Measurements from ENCODE around the gene CAPN13.

CAPN13 gene

DNA sequence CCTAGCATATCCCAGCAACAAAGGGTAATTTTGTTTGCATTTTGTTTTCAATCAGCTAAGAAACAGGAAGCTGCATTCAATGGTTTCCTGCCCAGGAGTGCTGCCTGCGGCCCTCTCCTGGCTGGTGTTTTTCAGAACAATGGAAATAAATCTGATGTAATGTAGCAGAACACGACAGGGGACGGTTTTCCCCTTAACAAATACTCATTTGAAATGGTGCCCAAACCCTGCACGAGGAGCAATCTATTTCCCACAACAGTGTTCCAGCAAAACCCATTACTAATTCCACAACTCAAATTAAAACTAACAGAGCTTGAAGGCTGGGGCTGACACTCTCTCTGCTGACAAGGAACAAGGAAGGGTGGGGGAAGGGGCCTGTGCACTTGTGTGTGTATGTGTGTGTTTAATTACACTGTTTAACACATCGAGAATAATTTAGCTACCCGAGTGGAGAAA lies 8.7 kb downstream of the CAPN13 start:
- no peak overlapping the region for H3K4me3 ChIP-seq (IDR thresholded peaks at IDR 0.05; ENCODE audit: insufficient read depth, low read depth, low read length)
- no peaks in the 10 kb centered on the region for H3K36me3 ChIP-seq (ENCODE audit: insufficient read depth)
- no peaks in the 10 kb centered on the region for H3K27me3 ChIP-seq (ENCODE audit: insufficient read depth, low read depth)
- H3K4me2 ChIP-seq = no peak overlapping the region
- no peak overlapping the region for H3K27ac ChIP-seq
- no peaks in the 10 kb centered on the region for H4K20me1 ChIP-seq (ENCODE audit: insufficient read depth)
- H3K79me2 ChIP-seq (ENCODE audit: insufficient read depth, low read depth) = no peaks in the 10 kb centered on the region
- H3K4me1 ChIP-seq (ENCODE audit: low read depth, poor library complexity, severe bottlenecking) = no peaks in the 10 kb centered on the region
- TF ChIP-seq, protein P1, sequence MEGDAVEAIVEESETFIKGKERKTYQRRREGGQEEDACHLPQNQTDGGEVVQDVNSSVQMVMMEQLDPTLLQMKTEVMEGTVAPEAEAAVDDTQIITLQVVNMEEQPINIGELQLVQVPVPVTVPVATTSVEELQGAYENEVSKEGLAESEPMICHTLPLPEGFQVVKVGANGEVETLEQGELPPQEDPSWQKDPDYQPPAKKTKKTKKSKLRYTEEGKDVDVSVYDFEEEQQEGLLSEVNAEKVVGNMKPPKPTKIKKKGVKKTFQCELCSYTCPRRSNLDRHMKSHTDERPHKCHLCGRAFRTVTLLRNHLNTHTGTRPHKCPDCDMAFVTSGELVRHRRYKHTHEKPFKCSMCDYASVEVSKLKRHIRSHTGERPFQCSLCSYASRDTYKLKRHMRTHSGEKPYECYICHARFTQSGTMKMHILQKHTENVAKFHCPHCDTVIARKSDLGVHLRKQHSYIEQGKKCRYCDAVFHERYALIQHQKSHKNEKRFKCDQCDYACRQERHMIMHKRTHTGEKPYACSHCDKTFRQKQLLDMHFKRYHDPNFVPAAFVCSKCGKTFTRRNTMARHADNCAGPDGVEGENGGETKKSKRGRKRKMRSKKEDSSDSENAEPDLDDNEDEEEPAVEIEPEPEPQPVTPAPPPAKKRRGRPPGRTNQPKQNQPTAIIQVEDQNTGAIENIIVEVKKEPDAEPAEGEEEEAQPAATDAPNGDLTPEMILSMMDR (conservative IDR thresholded peaks at IDR 0.05; ENCODE audit: low read depth, low read length) = no peak
- no peak overlapping the region for H2AFZ ChIP-seq (ENCODE audit: low read depth)
- no peak overlapping the region for H3K9ac ChIP-seq

DNA sequence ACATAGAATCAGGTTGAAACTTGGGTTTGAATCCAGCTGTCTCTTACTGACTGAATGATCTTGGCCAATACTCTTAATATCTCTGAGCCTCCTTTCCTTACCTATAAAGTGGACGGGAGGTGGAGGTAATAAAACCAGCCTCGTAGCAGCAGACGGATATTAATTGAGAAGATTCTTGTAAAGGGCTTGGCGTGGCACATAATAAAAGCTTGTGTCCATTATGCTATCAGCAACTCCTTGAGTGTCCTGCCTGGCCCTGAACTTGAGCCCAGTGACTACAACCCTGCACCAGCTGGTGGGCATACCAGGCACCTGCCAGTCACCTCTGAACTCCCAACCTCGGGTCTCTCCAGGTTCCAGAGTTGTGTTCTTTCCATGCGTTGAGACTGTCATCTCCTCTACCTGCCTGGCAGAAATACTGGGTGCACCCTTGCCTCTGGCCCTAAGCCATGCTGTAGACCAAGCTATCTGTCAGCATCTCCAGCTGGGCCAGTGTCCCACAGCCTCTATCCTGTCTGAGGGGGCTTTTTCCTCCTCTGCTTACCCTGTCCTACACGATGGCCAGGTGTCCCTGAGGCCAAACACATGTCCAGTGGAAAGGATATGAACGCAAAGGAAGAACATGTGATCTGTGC lies 9.7 kb downstream of the CAPN13 start:
- Histone ChIP-seq H4K20me1 (ENCODE audit: insufficient read depth) (no peaks in the 10 kb centered on the region), H3K4me2 (no peak overlapping the region), H3K9ac (no peak overlapping the region), H3K4me1 (ENCODE audit: low read depth, poor library complexity, severe bottlenecking) (no peaks in the 10 kb centered on the region), H3K27me3 (ENCODE audit: insufficient read depth, low read depth) (no peaks in the 10 kb centered on the region), H3K4me3 (IDR thresholded peaks at IDR 0.05; ENCODE audit: insufficient read depth, low read depth, low read length) (no peak overlapping the region), H2AFZ (ENCODE audit: low read depth) (no peak overlapping the region), H3K27ac (no peak overlapping the region), H3K36me3 (ENCODE audit: insufficient read depth) (no peaks in the 10 kb centered on the region), H3K79me2 (ENCODE audit: insufficient read depth, low read depth) (no peaks in the 10 kb centered on the region)
- TF ChIP-seq, protein P1 (conservative IDR thresholded peaks at IDR 0.05; ENCODE audit: low read depth, low read length) = no peak

DNA sequence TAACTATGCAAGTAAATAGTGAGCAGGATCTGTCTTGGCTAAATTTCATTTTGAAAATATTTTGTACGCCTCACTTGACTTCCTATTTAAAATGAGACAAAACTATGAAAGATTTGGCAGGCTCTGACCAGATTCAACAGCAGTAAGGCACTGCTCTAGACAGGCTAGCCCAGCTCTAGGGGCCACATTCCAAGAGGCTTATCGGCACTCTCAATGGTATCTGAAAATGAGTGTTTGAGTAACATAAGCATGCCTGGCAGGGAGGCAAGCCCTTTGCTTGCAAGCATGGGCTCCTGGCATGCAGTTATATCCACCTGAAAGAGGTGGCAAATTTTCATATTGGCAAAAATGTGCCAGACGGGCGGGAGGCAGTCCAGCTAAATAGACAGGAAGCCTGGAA lies 10.5 kb downstream of the CAPN13 start:
- no peaks in the 10 kb centered on the region for H3K79me2 ChIP-seq (ENCODE audit: insufficient read depth, low read depth)
- no peaks in the 10 kb centered on the region for H3K27me3 ChIP-seq (ENCODE audit: insufficient read depth, low read depth)
- no peaks in the 10 kb centered on the region for H3K4me1 ChIP-seq (ENCODE audit: low read depth, poor library complexity, severe bottlenecking)
- no peak overlapping the region for H3K9ac ChIP-seq
- H3K4me3 ChIP-seq (IDR thresholded peaks at IDR 0.05; ENCODE audit: insufficient read depth, low read depth, low read length) = no peak overlapping the region
- no peak overlapping the region for H3K27ac ChIP-seq
- no peak overlapping the region for H2AFZ ChIP-seq (ENCODE audit: low read depth)
- no peaks in the 10 kb centered on the region for H3K36me3 ChIP-seq (ENCODE audit: insufficient read depth)
- TF ChIP-seq, protein P1 (conservative IDR thresholded peaks at IDR 0.05; ENCODE audit: low read depth, low read length) = no peak
- H3K4me2 ChIP-seq = no peak overlapping the region
- no peaks in the 10 kb centered on the region for H4K20me1 ChIP-seq (ENCODE audit: insufficient read depth)

DNA sequence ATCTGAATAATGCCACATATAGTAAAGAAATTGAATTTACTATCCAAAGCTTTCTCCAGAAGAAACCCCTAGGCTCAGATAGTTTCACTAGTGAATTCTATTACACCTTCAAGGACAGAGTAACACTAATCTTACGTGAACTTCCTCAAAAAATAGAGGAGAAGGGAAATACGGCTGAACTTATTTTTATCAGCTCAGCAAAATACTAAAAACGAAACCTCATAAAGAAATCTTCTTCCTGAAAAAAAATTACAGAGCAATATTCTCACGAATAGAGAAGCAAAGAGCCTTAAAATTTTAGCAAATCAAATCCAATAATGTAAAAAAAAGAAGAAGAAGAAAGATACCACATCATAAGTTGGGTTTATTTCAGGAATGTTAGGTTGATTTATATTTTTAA lies 14.7 kb downstream of the CAPN13 start:
- H3K27ac ChIP-seq = no peak overlapping the region
- TF ChIP-seq, protein P1 (conservative IDR thresholded peaks at IDR 0.05; ENCODE audit: low read depth, low read length) = no peak
- no peak overlapping the region for H3K9ac ChIP-seq
- H3K27me3 ChIP-seq (ENCODE audit: insufficient read depth, low read depth) = no peaks in the 10 kb centered on the region
- no peaks in the 10 kb centered on the region for H3K4me1 ChIP-seq (ENCODE audit: low read depth, poor library complexity, severe bottlenecking)
- no peaks in the 10 kb centered on the region for H4K20me1 ChIP-seq (ENCODE audit: insufficient read depth)
- H3K4me3 ChIP-seq (IDR thresholded peaks at IDR 0.05; ENCODE audit: insufficient read depth, low read depth, low read length) = no peak overlapping the region
- H3K4me2 ChIP-seq = no peak overlapping the region
- H3K36me3 ChIP-seq (ENCODE audit: insufficient read depth) = no peaks in the 10 kb centered on the region
- H2AFZ ChIP-seq (ENCODE audit: low read depth) = no peak overlapping the region
- H3K79me2 ChIP-seq (ENCODE audit: insufficient read depth, low read depth) = no peaks in the 10 kb centered on the region

Measured in KMS-11 (cell line).